Endometrial microvascular endothelial cells (primary cell): ENCODE measurements around the gene IFNLR1. TPM values are rescaled to one million over a fixed set of nuclear protein-coding genes. Genes with fewer than 3 reads are reported as not detected.

Experiments
- in situ Hi-C: cut with HindIII; loops from 2 replicates; pipeline ENCODE4 v1.10.0; 2017; ENCODE audit warnings: low sequenced_read_pairs, low pct_unique_long_range_greater_than_20kb; ENCODE audit errors: inconsistent ontology term
- total RNA-seq: library from RNA; depleted of rRNA; stranded (reverse); fragments of >200 nt; gene quantifications from one replicate; pipeline ENCODE4 v1.2.3, GENCODE V29; 2015; ENCODE audit errors: inconsistent ontology term

The IFNLR1 gene
- total RNA-seq, 1 donor from 2014 or later, result not detected

DNA sequence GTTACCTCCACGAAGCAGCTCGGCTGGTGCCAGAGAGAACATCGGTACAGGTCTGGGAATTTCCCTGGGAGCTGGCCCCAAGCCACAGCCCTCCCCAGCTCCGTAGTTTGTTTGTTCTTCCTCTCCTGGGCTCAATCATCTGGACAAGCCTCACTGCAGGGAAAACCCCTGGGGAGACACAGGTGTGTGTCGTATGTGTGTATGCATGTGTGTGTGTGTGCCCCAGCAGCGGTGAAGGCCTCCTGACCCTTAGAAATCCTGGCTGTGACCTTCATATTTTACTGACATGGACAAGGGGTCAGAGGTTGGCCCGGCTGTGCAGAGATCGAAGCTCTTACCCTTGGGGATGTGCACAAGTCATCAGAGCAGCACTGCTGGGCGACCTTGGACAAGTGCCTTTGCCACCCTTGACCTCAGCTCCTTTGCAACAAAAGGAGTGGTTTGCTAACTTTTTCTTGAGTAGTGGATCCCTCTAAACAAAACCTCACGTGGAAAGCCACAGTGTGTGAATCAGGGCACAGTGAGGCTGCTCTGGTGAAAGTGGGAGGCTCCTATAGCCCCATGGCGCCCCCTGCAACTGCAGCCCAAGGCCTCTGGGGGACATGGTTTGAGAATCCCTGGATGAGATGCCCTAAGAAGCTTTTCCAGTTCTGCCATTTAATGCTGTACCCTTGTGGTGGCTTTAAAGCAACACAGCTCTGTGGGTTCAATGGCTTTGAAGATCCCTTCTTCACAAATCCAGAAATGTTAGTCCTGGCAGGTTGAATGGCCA lies 31.9 kb downstream of the IFNLR1 start:
- in situ Hi-C loops, result no loop called here

GRCh38 chr1:24154215-24154614 lies 32.9 kb downstream of the IFNLR1 start:
- in situ Hi-C loops, result no loop called here

GRCh38 chr1:24152631-24153494 lies 34.2 kb downstream of the IFNLR1 start:
- in situ Hi-C loops, result no loop called here

DNA sequence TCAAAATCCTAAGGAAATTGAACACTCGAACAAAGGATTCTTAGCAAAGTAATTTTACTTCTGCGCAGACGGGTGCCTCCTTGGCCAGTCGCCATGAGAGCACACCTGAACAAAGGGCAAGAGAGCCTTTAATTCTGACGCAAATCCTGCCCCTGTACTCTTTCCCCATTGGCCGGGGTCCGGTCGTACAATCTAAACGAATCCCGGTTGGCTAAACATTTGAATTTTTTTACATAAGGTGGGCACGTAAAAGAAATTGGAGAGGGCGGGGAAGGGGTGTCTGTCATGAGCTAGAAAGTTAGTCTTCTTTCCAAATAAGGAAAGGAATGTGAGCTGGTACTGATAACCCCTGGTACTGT lies 35.9 kb downstream of the IFNLR1 start:
- in situ Hi-C loops, result no loop called here

DNA sequence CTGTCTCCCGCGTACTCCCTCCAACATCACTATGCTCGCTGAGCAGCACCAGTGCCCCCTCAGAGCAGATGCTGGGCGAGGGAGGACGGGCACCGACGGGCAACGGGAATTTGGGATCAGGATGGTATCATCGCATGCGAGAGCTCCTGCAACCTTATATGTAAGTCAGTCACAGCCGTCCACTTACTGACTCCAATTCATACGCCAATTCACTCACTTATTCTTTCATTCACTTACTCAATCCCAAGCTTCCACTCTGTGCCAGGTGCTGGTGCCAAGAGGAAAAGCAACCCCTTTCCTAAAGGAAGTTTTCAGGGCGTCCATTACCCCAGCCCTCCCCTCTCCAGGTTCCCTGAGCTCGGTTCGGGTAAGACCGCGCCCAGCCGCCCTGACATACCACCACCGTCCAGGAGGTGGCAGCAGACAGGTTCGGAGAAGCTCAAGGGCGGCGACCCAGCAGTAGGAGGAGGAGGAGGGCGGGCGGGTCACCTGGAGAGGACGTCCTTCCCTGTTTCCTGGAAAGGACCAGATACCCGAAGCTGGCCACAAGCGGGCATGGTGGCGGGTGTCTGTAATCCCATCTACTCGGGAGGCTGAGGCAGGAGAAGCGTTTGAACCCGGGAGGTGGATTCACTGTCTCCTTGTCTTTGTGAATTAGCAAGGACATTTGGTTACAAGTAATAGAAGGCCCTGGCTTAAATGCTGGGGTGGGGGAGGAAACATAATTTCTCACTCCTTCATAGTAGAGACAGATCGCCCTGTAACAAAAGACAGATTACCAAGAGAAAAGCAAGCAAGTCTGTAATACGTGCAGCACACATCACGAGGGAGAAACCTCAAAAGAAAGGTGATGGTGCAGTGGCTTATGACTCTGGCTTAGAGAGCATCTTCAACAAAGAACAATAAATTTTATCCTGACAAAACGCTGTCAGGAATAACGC lies 36.6 kb downstream of the IFNLR1 start:
- in situ Hi-C loops, result no loop called here

- in situ Hi-C loops, result no loop called here
These were observed 37.2 kb downstream of the IFNLR1 start for GRCh38 chr1:24149866-24150233.

DNA sequence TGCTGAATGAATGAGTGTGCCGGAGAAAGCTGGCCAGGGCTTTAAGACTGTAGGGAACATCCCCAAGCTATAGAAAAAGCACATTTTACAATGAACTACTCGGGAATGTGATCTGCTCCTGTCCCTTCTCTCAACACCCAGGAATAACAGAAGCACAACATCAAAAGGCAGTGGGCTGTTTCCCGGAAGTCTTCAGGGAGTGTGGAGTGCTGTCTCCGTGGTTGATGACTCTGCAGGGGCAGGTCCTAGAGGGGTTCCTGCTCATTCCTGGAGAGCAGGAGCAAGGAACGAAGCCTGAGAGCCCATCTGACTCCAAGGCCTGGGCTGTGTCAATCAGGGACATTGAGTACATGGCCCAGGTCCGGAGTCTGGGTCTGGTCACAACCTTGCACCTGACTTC lies 39.3 kb downstream of the IFNLR1 start:
- in situ Hi-C loops, result no loop called here

- in situ Hi-C loops, result no loop called here
These were observed 39.9 kb downstream of the IFNLR1 start for GRCh38 chr1:24147194-24147593.

- in situ Hi-C loops, result no loop called here
These were observed 44.2 kb downstream of the IFNLR1 start, which contains the start of gene IL22RA1 for GRCh38 chr1:24142546-24143534. IL22RA1 (minus strand) TSS chr1:24143140; CDS start chr1:24143082, 58 bp downstream.

- in situ Hi-C loops, result no loop called here
These were observed 45.6 kb downstream of the IFNLR1 start for GRCh38 chr1:24141311-24141997.

DNA sequence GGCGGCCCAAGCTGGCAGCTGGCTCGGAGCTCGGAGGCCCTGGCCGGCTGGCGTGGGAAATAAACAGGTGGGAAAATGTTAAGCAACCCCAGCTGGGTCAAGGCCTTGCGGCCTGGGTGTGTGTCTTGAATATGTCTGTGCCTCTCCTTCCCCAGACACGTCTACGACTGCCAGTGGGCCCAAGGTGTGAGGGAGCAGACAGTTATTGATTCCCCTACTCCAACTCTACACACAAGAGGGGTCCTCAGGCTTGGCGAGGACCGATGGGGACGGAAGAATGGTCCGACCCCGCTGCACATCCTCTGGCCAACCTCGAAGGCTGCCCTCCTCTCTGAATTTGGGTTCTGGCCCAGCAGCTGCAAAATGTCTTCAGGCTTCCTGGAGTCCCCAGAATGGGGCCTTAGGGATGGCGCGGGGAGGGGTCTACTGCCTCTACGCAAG lies 46.3 kb downstream of the IFNLR1 start:
- in situ Hi-C loops, result no loop called here

DNA sequence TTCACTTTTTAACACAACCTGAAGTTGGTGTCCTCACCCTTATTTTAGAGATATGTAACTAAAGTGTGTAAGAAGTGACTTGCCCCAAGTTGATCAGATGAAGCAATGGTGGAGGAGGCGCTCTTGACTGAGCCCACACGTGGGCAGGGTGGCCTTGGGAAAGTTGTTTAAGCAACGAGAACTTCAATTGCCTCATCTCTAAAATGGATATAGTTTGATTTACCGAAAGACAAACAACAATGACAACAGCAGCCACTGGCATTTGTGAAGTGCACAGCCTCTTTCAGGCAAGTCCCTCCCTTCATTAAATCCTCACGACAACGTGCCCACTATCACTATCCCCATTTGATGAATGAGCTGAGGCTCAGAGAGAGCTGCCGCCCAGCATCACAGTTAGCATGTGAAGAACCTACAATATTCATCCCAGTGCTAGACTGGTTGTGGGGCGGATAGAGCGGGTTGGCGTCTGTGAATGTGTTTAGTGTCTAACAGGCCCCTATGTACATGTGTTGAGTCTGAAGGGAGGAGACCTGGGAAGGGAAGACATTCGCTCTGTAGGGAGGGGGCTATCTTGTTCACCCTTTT lies 47.2 kb downstream of the IFNLR1 start:
- in situ Hi-C loops, result no loop called here

DNA sequence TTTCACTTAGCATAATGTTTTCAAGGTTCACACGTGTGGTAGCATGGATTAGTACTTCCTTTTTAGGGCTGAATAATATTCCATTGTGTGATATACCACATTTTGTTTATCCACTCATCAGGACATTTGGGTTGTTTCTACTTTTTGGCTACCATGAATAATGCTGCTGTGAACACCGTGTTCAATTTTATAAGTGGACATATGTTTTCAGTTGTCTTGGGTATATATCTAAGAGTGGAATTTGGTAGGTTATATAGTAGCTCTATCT lies 47.9 kb downstream of the IFNLR1 start:
- in situ Hi-C loops, result no loop called here

DNA sequence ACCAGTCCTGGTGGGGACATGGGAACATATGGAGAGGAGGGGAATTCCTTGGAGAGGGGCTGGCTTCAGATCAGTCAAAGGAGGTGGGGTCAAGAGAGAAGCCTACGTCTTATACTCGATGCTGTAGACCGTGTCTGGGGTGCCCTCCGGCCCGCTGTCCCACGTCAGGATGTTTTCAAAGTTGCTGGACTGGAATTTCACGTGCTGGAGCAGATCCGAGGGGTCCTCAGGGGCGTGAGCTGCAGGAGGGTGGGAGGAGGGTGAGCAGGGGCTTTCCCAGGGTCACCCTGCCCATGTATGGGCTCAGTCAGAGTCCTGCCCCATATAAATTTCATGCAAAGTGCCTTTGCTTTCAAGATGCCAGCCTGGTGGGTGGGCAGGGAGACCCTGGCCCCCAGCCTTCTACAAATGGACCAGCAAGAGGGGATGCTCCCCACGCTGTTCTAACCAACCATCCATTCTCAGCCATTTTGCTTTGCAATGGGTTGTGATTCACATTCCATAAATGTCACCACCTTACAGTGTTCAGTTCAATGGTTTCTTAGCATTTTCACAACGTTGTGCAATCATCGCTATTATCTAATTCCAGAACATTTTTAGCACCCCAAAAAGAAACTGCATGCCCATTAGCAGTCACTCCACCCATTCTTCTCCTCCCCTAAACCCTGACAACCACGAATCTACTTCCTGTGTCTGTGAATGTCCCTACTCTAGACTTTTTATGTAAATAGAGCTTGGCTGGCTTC lies 48.4 kb downstream of the IFNLR1 start:
- in situ Hi-C loops, result no loop called here

DNA sequence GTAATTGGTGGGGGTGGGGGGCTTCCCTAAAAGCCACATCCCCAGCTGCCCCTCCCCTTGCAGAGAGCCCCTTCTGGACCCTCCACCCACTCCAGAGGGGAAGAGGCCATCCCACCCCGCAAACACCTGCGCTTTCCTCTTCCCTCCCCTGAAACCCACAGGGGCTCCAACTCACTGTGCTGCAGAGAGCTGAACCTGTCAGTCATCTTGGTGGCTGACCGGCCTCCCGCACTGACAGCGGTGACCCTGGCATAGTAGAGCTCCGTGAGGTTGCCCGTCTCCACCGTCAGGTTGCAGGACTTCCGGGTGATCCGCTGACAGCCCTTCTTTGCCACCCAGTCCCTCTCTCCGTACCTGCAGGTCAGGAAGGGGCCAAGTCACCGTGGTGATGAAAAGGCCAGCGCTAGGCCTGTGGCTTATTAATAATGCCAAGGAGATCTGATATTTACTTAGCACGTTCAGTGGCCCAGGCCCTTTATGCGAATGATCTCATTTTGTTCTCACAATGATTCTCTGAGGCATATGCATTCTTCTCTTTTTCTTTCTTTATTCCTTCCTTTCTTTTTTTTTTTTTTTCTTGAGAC lies 50.0 kb downstream of the IFNLR1 start:
- in situ Hi-C loops, result no loop called here

DNA sequence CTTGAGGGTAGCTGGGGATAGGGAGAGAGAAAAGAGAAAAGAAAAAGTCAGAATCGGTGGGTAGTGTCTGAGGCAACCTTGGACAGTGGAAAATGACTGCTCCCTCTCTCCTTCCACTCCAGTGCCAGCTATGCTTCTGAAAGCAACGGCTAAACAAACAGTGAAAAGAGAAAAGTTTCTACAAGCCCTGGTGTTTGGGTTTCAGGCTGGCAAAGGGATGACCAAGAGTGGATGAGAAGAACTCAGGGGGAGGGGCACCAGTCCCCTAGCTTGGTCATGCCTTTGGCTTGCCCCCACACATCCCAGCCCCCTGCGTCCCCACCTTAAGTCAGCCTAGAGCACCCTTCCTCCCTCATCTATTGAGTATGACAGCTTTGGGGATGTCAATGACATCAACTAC lies 52.7 kb downstream of the IFNLR1 start:
- in situ Hi-C loops, result no loop called here
